ENCODE results near the gene EPB41L4B. TPM values are rescaled to one million over a fixed set of nuclear protein-coding genes. Genes with fewer than 3 reads are reported as not detected.

The EPB41L4B gene
- total and polyA plus RNA-seq, 2 of the 4 experiments (the other 2 are of a cell fraction), result 0.36 to 0.54 TPM

DNA sequence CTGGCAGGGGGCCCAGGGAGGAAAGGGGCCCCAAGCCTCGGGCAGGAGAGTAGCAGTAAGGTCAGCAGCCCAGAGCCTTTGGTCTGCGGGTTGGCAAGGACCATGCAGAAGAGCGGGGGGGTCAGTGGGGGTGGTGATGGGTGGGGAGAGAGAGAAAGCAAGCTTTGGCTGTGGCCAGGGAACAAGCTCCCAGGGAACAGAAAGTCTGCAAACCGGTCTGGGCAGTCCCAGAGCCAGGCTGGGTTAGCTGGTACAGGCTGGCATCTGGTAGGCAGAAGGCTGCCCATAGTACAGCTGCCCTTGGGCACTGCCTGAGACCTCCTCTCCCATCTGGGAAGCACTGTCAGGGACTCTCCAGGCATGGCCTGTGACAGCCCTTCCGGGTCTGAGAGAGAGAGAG lies 10.5 kb upstream of the EPB41L4B start:
- Histone ChIP-seq H3K4me3 (ENCODE audit: insufficient read depth, low read depth, low read length) (no peak overlapping the region), H4K5ac (ENCODE audit: low read depth, low read length) (no peak overlapping the region), H3K9me1 (ENCODE audit: insufficient read depth, low read length) (no peaks in the 10 kb centered on the region), H3K79me1 (ENCODE audit: low read depth in 1 of 2, low read length in 2 of 2) (no peaks in the 10 kb centered on the region), H3K27me3 (ENCODE audit: control insufficient read depth, insufficient read depth, low read length) (peaks cover 2% of the 10 kb centered on the region), H2BK15ac (ENCODE audit: low read depth, low read length) (no peak overlapping the region), H3K27ac (ENCODE audit: insufficient read depth, low read length) (no peak overlapping the region), H2BK5ac (ENCODE audit: low read depth, low read length, poor library complexity, severe bottlenecking) (no peak overlapping the region), H2BK120ac (ENCODE audit: low read depth, low read length) (no peak overlapping the region), H3K56ac (ENCODE audit: extremely low read depth, insufficient read depth, low read length) (no peak overlapping the region), H3K14ac (replicated peaks; ENCODE audit: low read depth, low read length) (no peak overlapping the region), H4K91ac (ENCODE audit: insufficient read depth, low read depth, low read length) (no peak overlapping the region), H2AK5ac (ENCODE audit: low read depth, low read length) (no peak overlapping the region), H3K4ac (ENCODE audit: low read depth, low read length) (no peak overlapping the region), H3K9me3 (ENCODE audit: control insufficient read depth, insufficient read depth, low read length) (no peaks in the 10 kb centered on the region), H3K23ac (ENCODE audit: low read depth, low read length) (no peak overlapping the region), H4K20me1 (ENCODE audit: insufficient read depth, low read length) (no peaks in the 10 kb centered on the region), H2BK20ac (ENCODE audit: low read depth, low read length) (no peak overlapping the region), H3K18ac (ENCODE audit: low read depth, low read length) (no peak overlapping the region), H2AK9ac (replicated peaks; ENCODE audit: low read depth, low read length, poor library complexity) (peak overlapping the region; percentile 50), H4K8ac (ENCODE audit: low read depth in 2 of 2, low read length in 2 of 2) (no peak overlapping the region), H3K9ac (ENCODE audit: low read depth, low read length) (no peak overlapping the region), H3K36me3 (ENCODE audit: control insufficient read depth, insufficient read depth, low read length) (no peaks in the 10 kb centered on the region), H2AFZ (replicated peaks; ENCODE audit: low read length, poor library complexity) (no peak overlapping the region), H3K4me2 (ENCODE audit: low read depth, low read length) (no peak overlapping the region), H3K4me1 (ENCODE audit: control insufficient read depth, insufficient read depth, low read length) (peaks cover 4% of the 10 kb centered on the region; the same call in 1 of the 2 replicates)
- ATAC-seq (ENCODE audit: low read depth) (no peak), DNase-seq (no peak)
- in situ Hi-C loops (cut with MboI; ENCODE audit: low sequenced_read_pairs) (no loop called here), dilution Hi-C loops (cut with HindIII; ENCODE audit: low sequenced_read_pairs, unreplicated experiment) (no loop called here), intact Hi-C loops (cut with micrococcal nuclease) (no loop called here)
- TF ChIP-seq RFX5 (IDR thresholded peaks at IDR 0.05; ENCODE audit: low read depth, low read length) (no peak), MAZ (IDR thresholded peaks at IDR 0.05; ENCODE audit: borderline replicate concordance, low read depth, low read length) (no peak), CEBPB (IDR thresholded peaks at IDR 0.05; ENCODE audit: low read depth, low read length) (no peak), POLR2A (IDR thresholded peaks at IDR 0.05; ENCODE audit: low read depth, low read length) (no peak), NFE2L2 (IDR thresholded peaks at IDR 0.05; ENCODE audit: low read depth, low read length) (no peak), RAD21 (IDR thresholded peaks at IDR 0.05; ENCODE audit: low read length) (no peak), FOS (IDR thresholded peaks at IDR 0.05; ENCODE audit: low read depth, low read length) (no peak), SMC3 (IDR thresholded peaks at IDR 0.05; ENCODE audit: low read depth, low read length) (no peak), BHLHE40 (IDR thresholded peaks at IDR 0.05; ENCODE audit: low read depth, low read length) (no peak), RCOR1 (IDR thresholded peaks at IDR 0.05; ENCODE audit: insufficient replicate concordance, low read length) (no peak)
- TF ChIP-seq, protein P1, sequence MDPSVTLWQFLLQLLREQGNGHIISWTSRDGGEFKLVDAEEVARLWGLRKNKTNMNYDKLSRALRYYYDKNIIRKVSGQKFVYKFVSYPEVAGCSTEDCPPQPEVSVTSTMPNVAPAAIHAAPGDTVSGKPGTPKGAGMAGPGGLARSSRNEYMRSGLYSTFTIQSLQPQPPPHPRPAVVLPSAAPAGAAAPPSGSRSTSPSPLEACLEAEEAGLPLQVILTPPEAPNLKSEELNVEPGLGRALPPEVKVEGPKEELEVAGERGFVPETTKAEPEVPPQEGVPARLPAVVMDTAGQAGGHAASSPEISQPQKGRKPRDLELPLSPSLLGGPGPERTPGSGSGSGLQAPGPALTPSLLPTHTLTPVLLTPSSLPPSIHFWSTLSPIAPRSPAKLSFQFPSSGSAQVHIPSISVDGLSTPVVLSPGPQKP (IDR thresholded peaks at IDR 0.05; ENCODE audit: borderline replicate concordance, low read depth, low read length), result no peak
- TF ChIP-seq, protein P2, sequence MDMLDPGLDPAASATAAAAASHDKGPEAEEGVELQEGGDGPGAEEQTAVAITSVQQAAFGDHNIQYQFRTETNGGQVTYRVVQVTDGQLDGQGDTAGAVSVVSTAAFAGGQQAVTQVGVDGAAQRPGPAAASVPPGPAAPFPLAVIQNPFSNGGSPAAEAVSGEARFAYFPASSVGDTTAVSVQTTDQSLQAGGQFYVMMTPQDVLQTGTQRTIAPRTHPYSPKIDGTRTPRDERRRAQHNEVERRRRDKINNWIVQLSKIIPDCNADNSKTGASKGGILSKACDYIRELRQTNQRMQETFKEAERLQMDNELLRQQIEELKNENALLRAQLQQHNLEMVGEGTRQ (IDR thresholded peaks at IDR 0.05; ENCODE audit: low read depth, low read length), result no peak
- TF ChIP-seq, protein P3, sequence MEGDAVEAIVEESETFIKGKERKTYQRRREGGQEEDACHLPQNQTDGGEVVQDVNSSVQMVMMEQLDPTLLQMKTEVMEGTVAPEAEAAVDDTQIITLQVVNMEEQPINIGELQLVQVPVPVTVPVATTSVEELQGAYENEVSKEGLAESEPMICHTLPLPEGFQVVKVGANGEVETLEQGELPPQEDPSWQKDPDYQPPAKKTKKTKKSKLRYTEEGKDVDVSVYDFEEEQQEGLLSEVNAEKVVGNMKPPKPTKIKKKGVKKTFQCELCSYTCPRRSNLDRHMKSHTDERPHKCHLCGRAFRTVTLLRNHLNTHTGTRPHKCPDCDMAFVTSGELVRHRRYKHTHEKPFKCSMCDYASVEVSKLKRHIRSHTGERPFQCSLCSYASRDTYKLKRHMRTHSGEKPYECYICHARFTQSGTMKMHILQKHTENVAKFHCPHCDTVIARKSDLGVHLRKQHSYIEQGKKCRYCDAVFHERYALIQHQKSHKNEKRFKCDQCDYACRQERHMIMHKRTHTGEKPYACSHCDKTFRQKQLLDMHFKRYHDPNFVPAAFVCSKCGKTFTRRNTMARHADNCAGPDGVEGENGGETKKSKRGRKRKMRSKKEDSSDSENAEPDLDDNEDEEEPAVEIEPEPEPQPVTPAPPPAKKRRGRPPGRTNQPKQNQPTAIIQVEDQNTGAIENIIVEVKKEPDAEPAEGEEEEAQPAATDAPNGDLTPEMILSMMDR (conservative IDR thresholded peaks at IDR 0.05; ENCODE audit: low read depth, low read length), result no peak
- CTCF ChIA-PET, result no interaction called here
- WGBS, 2 experiments (ENCODE audit: extremely low coverage in 2 of 2, insufficient read length in 1 of 2), result 0% methylated on average over 1 of the region's 5 CpGs; no CpG with 5 or more reads in 1 of the 2 experiments
- POLR2A ChIA-PET (ENCODE audit: unreplicated experiment), result interaction anchor here (0.7 kb wide), 1 partner anchor 1934 kb away, joined by 9 read pairs; no protein-coding TSS in a partner anchor
- no TSS peak for BruUV-seq (replicated peaks)

Measured in IMR-90 (cell line).